OCI-LY7 (cell line): ENCODE data around the gene CLSTN2. TPM values are rescaled to one million over a fixed set of nuclear protein-coding genes. Genes with fewer than 3 reads are reported as not detected.

Source experiments
- BruUV-seq: library from RNA; stranded (reverse); fragments of 400-500 nt; replicated peaks from 2 replicates; lab custom pipeline; 2021; lab: Mats Ljungman, UMichigan
- CTCF ChIA-PET: fragments of 300-600 bp; sonication (Branson Sonifier 250); formaldehyde crosslinking; loops from one replicate; lab custom pipeline; 2022; ENCODE audit warnings: antibody characterized with exemption; ENCODE audit not compliant: unreplicated experiment; lab: Charles Lee
- POLR2A ChIA-PET: fragments of 300-600 bp; sonication (Branson Sonifier 250); formaldehyde crosslinking; loops from one replicate; lab custom pipeline; 2022; ENCODE audit warnings: antibody characterized with exemption; lab: Charles Lee
- DNase-seq: peaks from one replicate; pipeline ENCODE4 v3.0.0-alpha.2; 2015; ENCODE audit warnings: low spot score
- H2AFZ ChIP-seq: fragments of 200-600 bp; sonication (generic), shearing (Covaris generic); 2 replicates; pipeline ENCODE4 v1.6.1; 2014; ENCODE audit warnings: mild to moderate bottlenecking, antibody characterized with exemption, low read length, moderate library complexity
- H3K27ac ChIP-seq: fragments of 200-600 bp; sonication (generic); 2 replicates; pipeline ENCODE4 v1.5.1; 2014; ENCODE audit warnings: mixed run types, low read depth, mild to moderate bottlenecking, moderate library complexity, low read length, inconsistent platforms; ENCODE audit not compliant: poor library complexity, severe bottlenecking
- H3K36me3 ChIP-seq: fragments of 200-600 bp; sonication (generic); 2 replicates; pipeline ENCODE4 v1.6.1; 2014; ENCODE audit warnings: mild to moderate bottlenecking, antibody characterized with exemption, low read length, moderate library complexity, mixed read lengths; ENCODE audit not compliant: insufficient read depth
- H3K4me1 ChIP-seq: fragments of 200-600 bp; sonication (generic); 2 replicates; pipeline ENCODE4 v1.5.1; 2014; ENCODE audit warnings: mild to moderate bottlenecking, low read length; ENCODE audit not compliant: insufficient read depth, poor library complexity, severe bottlenecking
- H3K4me2 ChIP-seq: fragments of 200-600 bp; sonication (generic); 2 replicates; pipeline ENCODE4 v1.6.1; 2014; ENCODE audit warnings: mild to moderate bottlenecking, low read length
- H3K4me3 ChIP-seq: fragments of 200-600 bp; sonication (generic); 2 replicates; pipeline ENCODE4 v1.5.1; 2014; ENCODE audit warnings: mild to moderate bottlenecking, low read depth, low read length; ENCODE audit not compliant: poor library complexity, severe bottlenecking
- H3K79me2 ChIP-seq: fragments of 200-600 bp; sonication (generic); 2 replicates; pipeline ENCODE4 v1.6.1; 2016; ENCODE audit warnings: low read depth, mild to moderate bottlenecking, low read length, moderate library complexity, mixed read lengths; ENCODE audit not compliant: insufficient read depth
- H3K9me2 ChIP-seq: fragments of 200-600 bp; sonication (generic); 2 replicates; pipeline ENCODE4 v1.6.1; 2016; ENCODE audit warnings: mild to moderate bottlenecking, low read length, mixed read lengths; ENCODE audit not compliant: insufficient read depth
- H3K9me3 ChIP-seq: fragments of 200-600 bp; sonication (generic); 2 replicates; pipeline ENCODE4 v1.6.1; 2014; ENCODE audit warnings: mild to moderate bottlenecking, mixed run types, low read length, mixed read lengths
- H4K20me1 ChIP-seq: fragments of 200-600 bp; sonication (generic); 2 replicates; pipeline ENCODE4 v1.6.1; 2014; ENCODE audit warnings: mild to moderate bottlenecking, antibody characterized with exemption, low read length, moderate library complexity, mixed read lengths; ENCODE audit not compliant: insufficient read depth
- EZH2phosphoT487 ChIP-seq: fragments of 200-600 bp; sonication (generic); IDR thresholded peaks from 2 replicates; pipeline ENCODE4 v1.6.1; 2018; ENCODE audit warnings: low read depth, borderline replicate concordance, mild to moderate bottlenecking, mixed run types, antibody characterized with exemption, low read length, moderate library complexity, mixed read lengths
- intact Hi-C: fragments of 100-400 bp; cut with micrococcal nuclease; formaldehyde crosslinking; loops from one replicate; pipeline ENCODE4 v1.10.0; 2022; ENCODE audit not compliant: unreplicated experiment
- total RNA-seq, 2 experiments: library from RNA; depleted of rRNA in 1 of 2; stranded (reverse); fragments of >200 nt in 1 of 2; shearing (Covaris generic) in 1 of 2; gene quantifications; 2 replicates each; pipeline ENCODE4 v1.2.3, GENCODE V29; 2014 to 2022
- TF ChIP-seq, protein P1 (sequence below): fragments of 200-600 bp; sonication (generic); conservative IDR thresholded peaks from 2 replicates; pipeline ENCODE4 v1.5.1; 2014; ENCODE audit warnings: mild to moderate bottlenecking, antibody characterized with exemption, low read length, moderate library complexity, mixed read lengths

Gene CLSTN2
- total RNA-seq, 2 experiments from 2014 or later, result not detected

DNA sequence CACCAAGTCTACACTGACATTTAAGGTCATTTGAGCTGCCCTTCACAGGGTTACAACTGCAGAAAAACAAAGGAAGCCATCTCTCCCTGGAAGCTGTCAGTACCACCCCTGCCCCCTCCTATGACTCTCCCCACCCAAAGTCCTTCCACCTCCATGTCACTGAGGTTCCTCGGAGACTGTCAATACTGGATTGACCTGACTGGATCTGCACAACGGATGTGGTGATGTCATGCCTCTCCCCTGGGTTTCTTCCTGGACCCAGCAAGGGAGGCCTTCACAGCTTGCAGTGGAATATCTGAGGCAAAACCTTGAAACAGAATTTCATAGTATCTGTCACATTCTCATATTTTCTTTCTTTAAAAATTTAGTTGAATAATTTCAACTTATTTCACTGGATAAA, 153.5 kb downstream of the CLSTN2 start:
- H3K9me3 ChIP-seq, result no peaks in the 10 kb centered on the region
- CTCF ChIA-PET, result no interaction called here
- no peaks in the 10 kb centered on the region for H3K9me2 ChIP-seq
- no peak overlapping the region for H3K27ac ChIP-seq
- intact Hi-C loops, result no loop called here
- no peak overlapping the region for H3K4me2 ChIP-seq
- TF ChIP-seq, protein P1, sequence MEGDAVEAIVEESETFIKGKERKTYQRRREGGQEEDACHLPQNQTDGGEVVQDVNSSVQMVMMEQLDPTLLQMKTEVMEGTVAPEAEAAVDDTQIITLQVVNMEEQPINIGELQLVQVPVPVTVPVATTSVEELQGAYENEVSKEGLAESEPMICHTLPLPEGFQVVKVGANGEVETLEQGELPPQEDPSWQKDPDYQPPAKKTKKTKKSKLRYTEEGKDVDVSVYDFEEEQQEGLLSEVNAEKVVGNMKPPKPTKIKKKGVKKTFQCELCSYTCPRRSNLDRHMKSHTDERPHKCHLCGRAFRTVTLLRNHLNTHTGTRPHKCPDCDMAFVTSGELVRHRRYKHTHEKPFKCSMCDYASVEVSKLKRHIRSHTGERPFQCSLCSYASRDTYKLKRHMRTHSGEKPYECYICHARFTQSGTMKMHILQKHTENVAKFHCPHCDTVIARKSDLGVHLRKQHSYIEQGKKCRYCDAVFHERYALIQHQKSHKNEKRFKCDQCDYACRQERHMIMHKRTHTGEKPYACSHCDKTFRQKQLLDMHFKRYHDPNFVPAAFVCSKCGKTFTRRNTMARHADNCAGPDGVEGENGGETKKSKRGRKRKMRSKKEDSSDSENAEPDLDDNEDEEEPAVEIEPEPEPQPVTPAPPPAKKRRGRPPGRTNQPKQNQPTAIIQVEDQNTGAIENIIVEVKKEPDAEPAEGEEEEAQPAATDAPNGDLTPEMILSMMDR, result no peak
- no peak for TF ChIP-seq EZH2phosphoT487
- POLR2A ChIA-PET, result interaction anchor here (1.0 kb wide), 1 partner anchor 9 kb away, joined by 4 read pairs; no protein-coding TSS in a partner anchor
- no peak overlapping the region for H2AFZ ChIP-seq
- DNase-seq, result no peak
- H3K4me1 ChIP-seq, result no peaks in the 10 kb centered on the region
- H3K4me3 ChIP-seq, result no peak overlapping the region
- no peaks in the 10 kb centered on the region for H3K36me3 ChIP-seq
- H4K20me1 ChIP-seq, result no peaks in the 10 kb centered on the region
- BruUV-seq, result no TSS peak
- no peaks in the 10 kb centered on the region for H3K79me2 ChIP-seq

DNA sequence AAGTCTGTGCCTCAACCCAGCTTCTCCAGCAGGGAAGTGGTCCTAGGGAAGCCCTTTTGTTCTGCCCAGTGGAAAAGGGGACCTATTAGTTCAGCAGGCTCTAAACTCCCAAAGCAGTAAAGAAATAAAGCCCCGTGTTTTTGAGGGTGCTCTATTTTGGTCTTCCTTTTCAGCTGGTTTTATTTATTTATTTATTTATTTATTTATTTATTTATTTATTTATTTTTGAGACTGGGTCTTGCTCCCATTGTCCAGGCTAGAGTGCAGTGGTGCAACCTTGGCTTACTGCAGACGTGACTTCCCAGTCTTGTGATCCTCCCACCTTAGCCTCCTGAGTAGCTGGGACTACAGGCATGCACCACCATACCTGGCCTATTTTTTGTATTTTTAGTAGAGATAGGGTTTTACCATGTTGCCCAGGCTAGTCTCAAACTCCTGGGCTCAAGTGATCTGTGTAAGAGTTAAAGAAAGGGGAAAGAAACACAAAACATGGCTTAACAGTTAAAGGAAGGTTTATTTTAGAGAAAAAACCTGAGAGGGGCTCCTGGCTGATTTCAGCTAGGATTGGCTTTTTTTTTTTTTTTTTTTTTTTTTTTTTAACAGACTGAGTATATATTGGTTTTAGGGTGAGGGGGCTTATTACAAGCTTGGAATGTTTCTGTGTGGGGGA, 154.6 kb downstream of the CLSTN2 start:
- TF ChIP-seq EZH2phosphoT487, result no peak
- TF ChIP-seq, protein P1, result no peak
- Histone ChIP-seq H3K27ac (no peak overlapping the region), H3K4me2 (no peak overlapping the region), H3K36me3 (no peaks in the 10 kb centered on the region), H3K79me2 (no peaks in the 10 kb centered on the region), H3K9me2 (no peaks in the 10 kb centered on the region), H3K9me3 (no peaks in the 10 kb centered on the region), H2AFZ (no peak overlapping the region), H3K4me3 (no peak overlapping the region), H4K20me1 (no peaks in the 10 kb centered on the region), H3K4me1 (no peaks in the 10 kb centered on the region)
- no TSS peak for BruUV-seq
- ChIA-PET CTCF (no interaction called here), POLR2A (interaction anchor here (0.5 to 1.0 kb wide), 4 partner anchors 8 to 185 kb away, joined by 4 to 5 read pairs (median 5); no protein-coding TSS in a partner anchor)
- intact Hi-C loops, result no loop called here
- DNase-seq, result no peak

DNA sequence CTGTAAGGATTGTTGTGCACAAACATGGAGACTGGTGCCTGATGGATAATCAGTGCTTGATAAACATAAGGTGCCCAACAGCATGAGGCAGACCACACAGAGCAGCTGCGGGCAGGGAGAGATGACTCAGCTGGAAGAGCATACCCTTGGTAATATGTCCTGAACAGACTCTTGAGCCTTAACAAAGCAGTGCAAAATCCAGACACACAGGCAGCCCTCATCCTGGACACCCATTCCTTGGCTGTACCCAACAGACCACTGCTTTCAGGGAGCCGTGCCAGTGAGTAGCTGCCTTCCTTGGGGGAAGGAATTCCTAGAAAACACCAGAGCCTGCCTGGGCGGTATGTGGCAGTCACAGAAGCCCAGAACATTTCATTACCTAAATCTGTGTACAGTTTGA, 156.2 kb downstream of the CLSTN2 start:
- Histone ChIP-seq H3K9me2 (no peaks in the 10 kb centered on the region), H3K4me1 (no peaks in the 10 kb centered on the region), H3K4me3 (no peak overlapping the region), H3K79me2 (no peaks in the 10 kb centered on the region), H3K9me3 (no peaks in the 10 kb centered on the region), H3K27ac (no peak overlapping the region), H2AFZ (no peak overlapping the region), H4K20me1 (no peaks in the 10 kb centered on the region), H3K36me3 (no peaks in the 10 kb centered on the region), H3K4me2 (no peak overlapping the region)
- no peak for TF ChIP-seq EZH2phosphoT487
- TF ChIP-seq, protein P1, result no peak
- no peak for DNase-seq
- no TSS peak for BruUV-seq
- CTCF ChIA-PET, result no interaction called here
- intact Hi-C loops, result no loop called here
- POLR2A ChIA-PET, result no interaction called here
